NCI-H2196 (cell line): ENCODE data around the gene CACNG7.
A peak's percentile ranks its signal among the peaks of the same experiment; 100 is the strongest.

ENCODE experiments used
- DNase-seq: peaks from one replicate; lab custom pipeline; 2025; ENCODE audit not compliant: unreplicated experiment; lab: John Stamatoyannopoulos, UW

Gene CACNG7

GRCh38 chr19:53981376-53981951, 72.4 kb downstream of the CACNG7 start:
- DNase-seq = no peak

- DNase-seq = no peak
These were observed 72.9 kb downstream of the CACNG7 start for GRCh38 chr19:53982001-53982451.

GRCh38 chr19:53982611-53983010, 73.5 kb downstream of the CACNG7 start:
- DNase-seq = no peak

- DNase-seq = no peak
These were observed 74.6 kb downstream of the CACNG7 start for GRCh38 chr19:53983457-53984289.

- no peak for DNase-seq
These were observed 76.8 kb downstream of the CACNG7 start for GRCh38 chr19:53985863-53986262.

- no peak for DNase-seq
These were observed 79.9 kb downstream of the CACNG7 start for GRCh38 chr19:53988981-53989380.

- no peak for DNase-seq
These were observed 80.8 kb downstream of the CACNG7 start for GRCh38 chr19:53989600-53990533.

GRCh38 chr19:53991224-53992113, 82.4 kb downstream of the CACNG7 start, which contains the start of gene CACNG6:
Gene CACNG6 (plus strand): TSS chr19:53991637. CDS start chr19:53992878, 1,241 bp downstream.
- peak; percentile 50 for DNase-seq

GRCh38 chr19:53992211-53992610, 83.1 kb downstream of the CACNG7 start:
- DNase-seq = no peak

GRCh38 chr19:53992815-53993214, 83.7 kb downstream of the CACNG7 start:
- no peak for DNase-seq

- no peak for DNase-seq
These were observed 84.4 kb downstream of the CACNG7 start for GRCh38 chr19:53993448-53993847.
